Measurements from ENCODE around the gene CACNA1G. TPM values are rescaled to one million over a fixed set of nuclear protein-coding genes. Genes with fewer than 3 reads are reported as not detected.
A peak's percentile ranks its signal among the peaks of the same experiment; 100 is the strongest.

Gene CACNA1G
- polyA plus RNA-seq, 1 donor (not counting 4 experiments of a cell fraction or from before 2014, with no cell fraction given), result 0.07 TPM

DNA sequence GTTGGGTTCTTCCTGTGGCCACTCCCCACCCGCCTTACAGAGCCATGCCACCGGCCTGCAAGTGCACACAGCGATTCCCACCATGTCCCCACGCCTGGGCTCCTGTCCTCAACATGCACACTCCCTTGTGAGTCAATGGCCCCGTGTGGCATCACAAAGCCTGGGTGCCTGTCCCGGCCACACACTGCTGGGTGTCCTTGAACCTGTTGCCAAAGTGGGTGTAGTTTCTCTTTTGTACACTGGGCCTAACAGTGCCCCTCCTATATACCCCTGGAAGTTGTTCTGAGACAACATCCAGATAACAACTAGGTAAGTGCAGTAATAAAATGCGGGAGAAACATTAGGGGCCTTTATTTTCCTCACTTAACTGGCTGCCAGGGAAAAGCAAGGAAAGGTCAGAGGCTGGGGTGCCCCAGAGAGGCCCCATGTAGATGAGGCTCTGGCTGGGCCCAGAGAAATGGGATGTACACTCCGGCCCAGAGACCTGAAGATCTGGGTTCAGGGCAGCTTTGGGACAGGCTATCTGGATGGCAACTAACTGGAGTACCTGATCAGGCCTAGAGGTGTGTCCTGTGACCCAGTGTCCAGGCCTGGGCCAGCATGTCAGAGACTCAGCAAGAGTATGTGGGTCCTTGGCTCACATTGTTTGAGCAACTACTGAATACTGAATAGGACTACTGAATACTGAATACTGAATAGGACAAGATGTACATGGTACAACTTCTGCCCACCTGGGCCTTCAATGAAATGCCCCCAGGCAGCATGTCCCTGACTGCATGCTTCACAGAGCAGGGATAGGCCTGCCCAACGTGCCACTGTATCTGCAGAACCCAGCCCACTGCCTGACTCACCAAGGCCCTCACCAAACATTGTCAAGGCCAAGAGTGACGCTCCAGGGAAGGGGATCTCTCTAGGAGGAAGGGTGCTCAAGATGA is 82.5 kb downstream of the CACNA1G start:
- no peak overlapping the region for H3K9ac ChIP-seq (ENCODE audit: control insufficient read depth, extremely low read depth, insufficient read depth, low read length)
- peak overlapping the region; percentile 25 for H3K4me2 ChIP-seq (ENCODE audit: control insufficient read depth, extremely low read depth, insufficient read depth, low read depth, low read length)

DNA sequence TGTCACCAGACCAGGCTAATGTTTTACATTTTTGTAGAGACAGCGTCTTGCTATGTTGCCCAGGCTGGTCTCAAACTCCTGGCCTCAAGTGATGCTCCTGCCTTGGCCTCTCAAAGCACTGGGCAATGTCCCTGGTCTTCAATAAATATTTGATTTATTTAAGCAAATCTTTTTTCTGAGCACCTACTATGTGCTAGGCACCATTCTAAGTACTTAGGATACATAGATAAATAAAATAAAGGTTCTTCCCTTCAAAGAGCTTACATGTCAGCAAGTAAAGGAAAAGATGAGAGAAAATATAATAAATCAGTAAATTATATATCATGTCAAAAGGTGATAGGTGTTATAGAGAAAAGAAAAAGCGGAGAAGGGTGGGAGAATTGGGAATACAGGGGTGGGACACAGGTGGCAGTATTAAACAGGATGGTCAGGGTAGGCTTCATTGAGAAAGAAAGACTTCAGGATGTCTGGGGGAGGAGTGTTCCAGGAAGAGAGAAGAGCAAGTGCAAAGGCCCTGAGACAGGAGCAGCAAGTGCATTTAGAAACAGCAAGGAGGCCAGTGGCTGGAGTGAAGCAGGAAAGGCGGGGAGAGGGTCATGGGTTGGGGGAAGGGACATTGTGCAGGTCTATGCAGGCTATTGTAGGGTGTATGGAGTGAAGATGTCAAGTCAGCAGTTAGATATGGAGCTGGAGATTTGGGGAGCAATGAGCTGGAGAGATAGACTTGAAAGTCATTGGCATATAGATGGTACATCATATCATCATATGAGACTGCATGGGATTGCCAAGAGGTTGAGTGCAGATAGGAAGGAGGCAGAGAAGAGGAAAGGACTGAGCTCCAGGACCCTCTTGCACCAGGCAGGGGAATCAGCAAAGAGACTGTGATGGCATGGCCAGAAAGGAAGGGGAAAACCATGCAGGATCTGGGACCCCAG is 85.5 kb downstream of the CACNA1G start:
- Histone ChIP-seq H3K9me1 (ENCODE audit: control insufficient read depth, extremely low read depth, insufficient read depth, low read length) (no peaks in the 10 kb centered on the region), H4K20me1 (ENCODE audit: control insufficient read depth, extremely low read depth, insufficient read depth, low read length) (no peaks in the 10 kb centered on the region), H3K4me2 (ENCODE audit: control insufficient read depth, extremely low read depth, insufficient read depth, low read depth, low read length) (no peak overlapping the region), H3K79me2 (ENCODE audit: control insufficient read depth, insufficient read depth, low read length) (peaks cover 26% of the 10 kb centered on the region), H3K27ac (ENCODE audit: control insufficient read depth, insufficient read depth, low read length) (no peak overlapping the region), H2AFZ (ENCODE audit: control insufficient read depth, low read length) (no peak overlapping the region), H3K27me3 (ENCODE audit: control insufficient read depth, extremely low read depth, insufficient read depth, low read length) (no peaks in the 10 kb centered on the region), H3K9ac (ENCODE audit: control insufficient read depth, extremely low read depth, insufficient read depth, low read length) (no peak overlapping the region), H3K9me3 (ENCODE audit: control insufficient read depth, low read depth, low read length) (no peaks in the 10 kb centered on the region), H3K4me3 (ENCODE audit: control insufficient read depth in 2 of 3, extremely low read depth in 1 of 3, insufficient read depth in 2 of 3, low read depth in 1 of 3, low read length in 3 of 3) (no peak overlapping the region), H3K4me1 (ENCODE audit: control insufficient read depth, extremely low read depth, insufficient read depth, low read length) (peaks cover 26% of the 10 kb centered on the region), H3K36me3 (ENCODE audit: control insufficient read depth in 2 of 2, extremely low read depth in 1 of 2, insufficient read depth in 2 of 2, low read length in 2 of 2) (peaks cover 1 to 15% of the 10 kb centered on the region in 2 experiments)
- dilution Hi-C loops (cut with MboI; ENCODE audit: extremely low pct_ligation_motif_present, low sequenced_read_pairs), result no loop called here
- FAIRE-seq (no peak), DNase-seq (ENCODE audit: low read depth, low spot score) (no peak)
- no peak for TF ChIP-seq EZH2 (IDR thresholded peaks at IDR 0.05; ENCODE audit: low read length)
- TF ChIP-seq, protein P1, sequence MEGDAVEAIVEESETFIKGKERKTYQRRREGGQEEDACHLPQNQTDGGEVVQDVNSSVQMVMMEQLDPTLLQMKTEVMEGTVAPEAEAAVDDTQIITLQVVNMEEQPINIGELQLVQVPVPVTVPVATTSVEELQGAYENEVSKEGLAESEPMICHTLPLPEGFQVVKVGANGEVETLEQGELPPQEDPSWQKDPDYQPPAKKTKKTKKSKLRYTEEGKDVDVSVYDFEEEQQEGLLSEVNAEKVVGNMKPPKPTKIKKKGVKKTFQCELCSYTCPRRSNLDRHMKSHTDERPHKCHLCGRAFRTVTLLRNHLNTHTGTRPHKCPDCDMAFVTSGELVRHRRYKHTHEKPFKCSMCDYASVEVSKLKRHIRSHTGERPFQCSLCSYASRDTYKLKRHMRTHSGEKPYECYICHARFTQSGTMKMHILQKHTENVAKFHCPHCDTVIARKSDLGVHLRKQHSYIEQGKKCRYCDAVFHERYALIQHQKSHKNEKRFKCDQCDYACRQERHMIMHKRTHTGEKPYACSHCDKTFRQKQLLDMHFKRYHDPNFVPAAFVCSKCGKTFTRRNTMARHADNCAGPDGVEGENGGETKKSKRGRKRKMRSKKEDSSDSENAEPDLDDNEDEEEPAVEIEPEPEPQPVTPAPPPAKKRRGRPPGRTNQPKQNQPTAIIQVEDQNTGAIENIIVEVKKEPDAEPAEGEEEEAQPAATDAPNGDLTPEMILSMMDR (optimal IDR thresholded peaks at IDR 0.05 in 1 of 3, IDR thresholded peaks at IDR 0.05 in 1 of 3, conservative IDR thresholded peaks at IDR 0.05 in 1 of 3; ENCODE audit: extremely low read depth in 1 of 3, insufficient read depth in 2 of 3, low read length in 3 of 3), result no peak

More for the DNA sequence above, 82.5 kb downstream of the CACNA1G start:
- Histone ChIP-seq H4K20me1 (ENCODE audit: control insufficient read depth, extremely low read depth, insufficient read depth, low read length) (no peaks in the 10 kb centered on the region), H3K9me3 (ENCODE audit: control insufficient read depth, low read depth, low read length) (no peaks in the 10 kb centered on the region), H3K27ac (ENCODE audit: control insufficient read depth, insufficient read depth, low read length) (peak overlapping the region; percentile 18), H3K9me1 (ENCODE audit: control insufficient read depth, extremely low read depth, insufficient read depth, low read length) (no peaks in the 10 kb centered on the region), H3K36me3 (ENCODE audit: control insufficient read depth in 2 of 2, extremely low read depth in 1 of 2, insufficient read depth in 2 of 2, low read length in 2 of 2) (peaks cover 1 to 18% of the 10 kb centered on the region in 2 experiments), H3K4me3 (ENCODE audit: control insufficient read depth in 2 of 3, extremely low read depth in 1 of 3, insufficient read depth in 2 of 3, low read depth in 1 of 3, low read length in 3 of 3) (no peak overlapping the region), H3K27me3 (ENCODE audit: control insufficient read depth, extremely low read depth, insufficient read depth, low read length) (no peaks in the 10 kb centered on the region), H2AFZ (ENCODE audit: control insufficient read depth, low read length) (no peak overlapping the region), H3K4me1 (ENCODE audit: control insufficient read depth, extremely low read depth, insufficient read depth, low read length) (peaks cover 57% of the 10 kb centered on the region), H3K79me2 (ENCODE audit: control insufficient read depth, insufficient read depth, low read length) (peaks cover 33% of the 10 kb centered on the region)
- TF ChIP-seq, protein P1 (optimal IDR thresholded peaks at IDR 0.05 in 1 of 3, IDR thresholded peaks at IDR 0.05 in 1 of 3, conservative IDR thresholded peaks at IDR 0.05 in 1 of 3; ENCODE audit: extremely low read depth in 1 of 3, insufficient read depth in 2 of 3, low read length in 3 of 3), result no peak
- TF ChIP-seq EZH2 (IDR thresholded peaks at IDR 0.05; ENCODE audit: low read length), result no peak
- dilution Hi-C loops (cut with MboI; ENCODE audit: extremely low pct_ligation_motif_present, low sequenced_read_pairs), result no loop called here
- DNase-seq (ENCODE audit: low read depth, low spot score) (peak; percentile 28), FAIRE-seq (peak; percentile 44)
